HepG2 (cell line): ENCODE data around the gene JOSD1.

Experiments
- FOXO4 ChIP-seq: sonication (generic); formaldehyde crosslinking; conservative IDR thresholded peaks from 2 replicates; pipeline ENCODE4 v1.8.1; 2023; ENCODE audit warnings: missing genetic modification reagents
- NRL ChIP-seq: sonication (generic); formaldehyde crosslinking; IDR thresholded peaks from 2 replicates; pipeline ENCODE4 v1.5.0; 2020; ENCODE audit warnings: missing genetic modification reagents, mild to moderate bottlenecking, moderate library complexity, borderline replicate concordance
- ZC3H4 ChIP-seq: sonication (generic); formaldehyde crosslinking; IDR thresholded peaks from 2 replicates; pipeline ENCODE4 v1.4.0; 2020; ENCODE audit warnings: missing genetic modification reagents, borderline replicate concordance
- ZFP36 ChIP-seq: fragments of 150-350 bp; IDR thresholded peaks from 2 replicates; pipeline ENCODE4 v1.6.1; 2018; ENCODE audit warnings: borderline replicate concordance, low read length, low read depth; ENCODE audit not compliant: partially characterized antibody
- ZNF318 ChIP-seq: sonication (generic); formaldehyde crosslinking; IDR thresholded peaks from 2 replicates; pipeline ENCODE4 v1.4.0; 2020; ENCODE audit warnings: mild to moderate bottlenecking, missing genetic modification reagents
- TF ChIP-seq, protein P1 (sequence below): sonication (generic); formaldehyde crosslinking; IDR thresholded peaks from 2 replicates; pipeline ENCODE4 v1.9.0; 2021; ENCODE audit warnings: missing genetic modification reagents, borderline replicate concordance

- no peak for TF ChIP-seq NRL (CRISPR knock-in tag)
- no peak for TF ChIP-seq ZC3H4
- no peak for TF ChIP-seq ZNF318
- TF ChIP-seq, protein P1, sequence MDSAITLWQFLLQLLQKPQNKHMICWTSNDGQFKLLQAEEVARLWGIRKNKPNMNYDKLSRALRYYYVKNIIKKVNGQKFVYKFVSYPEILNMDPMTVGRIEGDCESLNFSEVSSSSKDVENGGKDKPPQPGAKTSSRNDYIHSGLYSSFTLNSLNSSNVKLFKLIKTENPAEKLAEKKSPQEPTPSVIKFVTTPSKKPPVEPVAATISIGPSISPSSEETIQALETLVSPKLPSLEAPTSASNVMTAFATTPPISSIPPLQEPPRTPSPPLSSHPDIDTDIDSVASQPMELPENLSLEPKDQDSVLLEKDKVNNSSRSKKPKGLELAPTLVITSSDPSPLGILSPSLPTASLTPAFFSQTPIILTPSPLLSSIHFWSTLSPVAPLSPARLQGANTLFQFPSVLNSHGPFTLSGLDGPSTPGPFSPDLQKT (CRISPR knock-in tag): no peak
- TF ChIP-seq FOXO4 (CRISPR knock-in tag): no peak
- TF ChIP-seq ZFP36: no peak
Observed at GRCh38 chr22:38652859-38653258, 47.9 kb downstream of the JOSD1 start.
